ENCODE results near the gene NFIB.

NFIB gene

GRCh38 chr9:14313951-14314423 is at the start of gene NFIB:
TSS of gene NFIB (minus strand) at chr9:14314141. CDS start at chr9:14313511, 630 bp downstream.
- DNase-seq (ENCODE audit: low read depth, low spot score): no peak

- no peak for DNase-seq (ENCODE audit: low read depth, low spot score)
These were observed 48.2 kb upstream of the NFIB start for GRCh38 chr9:14362175-14362574.

GRCh38 chr9:14361074-14361473 is 47.1 kb upstream of the NFIB start:
- no peak for DNase-seq (ENCODE audit: low read depth, low spot score)

DNA sequence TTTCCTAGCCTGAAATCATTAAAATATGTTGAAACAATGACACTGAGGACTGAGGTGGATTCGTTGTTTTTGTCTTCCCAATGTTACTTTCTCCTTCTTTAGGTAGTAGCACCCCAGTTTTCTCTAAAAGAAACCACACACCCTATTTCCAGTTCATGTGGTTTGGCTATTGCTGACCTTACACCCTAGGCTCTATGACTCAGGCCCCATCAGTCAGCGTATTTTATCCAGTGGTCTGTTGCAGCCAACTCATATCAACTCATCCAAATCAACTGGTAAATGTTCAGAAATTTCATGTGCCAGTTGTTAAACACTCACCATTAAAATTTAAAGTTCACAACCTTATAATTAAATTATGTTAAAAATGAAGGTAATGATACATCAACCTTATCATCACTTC is 44.6 kb upstream of the NFIB start:
- no peak for DNase-seq (ENCODE audit: low read depth, low spot score)

GRCh38 chr9:14356351-14357265 is 42.7 kb upstream of the NFIB start:
- no peak for DNase-seq (ENCODE audit: low read depth, low spot score)

DNA sequence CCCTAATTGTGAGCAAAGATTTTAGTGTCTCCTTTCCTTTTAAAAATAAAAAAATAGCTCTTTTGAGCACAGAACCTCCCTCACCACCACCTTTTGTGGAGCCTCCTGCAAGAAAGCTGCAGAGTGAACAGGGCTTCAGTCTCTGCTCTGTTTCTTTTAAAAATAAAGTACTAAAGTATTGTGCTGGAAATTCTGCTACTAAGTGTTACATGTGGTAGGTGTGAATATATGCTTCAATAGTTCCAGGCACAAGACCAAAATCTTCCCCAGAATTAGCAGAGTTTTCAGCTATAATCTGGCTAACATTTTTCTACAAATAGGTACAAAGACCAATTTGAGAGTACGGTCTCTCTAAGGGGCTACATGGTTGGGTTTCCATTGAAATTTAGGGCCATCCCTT is 40.3 kb upstream of the NFIB start:
- DNase-seq (ENCODE audit: low read depth, low spot score): no peak

DNA sequence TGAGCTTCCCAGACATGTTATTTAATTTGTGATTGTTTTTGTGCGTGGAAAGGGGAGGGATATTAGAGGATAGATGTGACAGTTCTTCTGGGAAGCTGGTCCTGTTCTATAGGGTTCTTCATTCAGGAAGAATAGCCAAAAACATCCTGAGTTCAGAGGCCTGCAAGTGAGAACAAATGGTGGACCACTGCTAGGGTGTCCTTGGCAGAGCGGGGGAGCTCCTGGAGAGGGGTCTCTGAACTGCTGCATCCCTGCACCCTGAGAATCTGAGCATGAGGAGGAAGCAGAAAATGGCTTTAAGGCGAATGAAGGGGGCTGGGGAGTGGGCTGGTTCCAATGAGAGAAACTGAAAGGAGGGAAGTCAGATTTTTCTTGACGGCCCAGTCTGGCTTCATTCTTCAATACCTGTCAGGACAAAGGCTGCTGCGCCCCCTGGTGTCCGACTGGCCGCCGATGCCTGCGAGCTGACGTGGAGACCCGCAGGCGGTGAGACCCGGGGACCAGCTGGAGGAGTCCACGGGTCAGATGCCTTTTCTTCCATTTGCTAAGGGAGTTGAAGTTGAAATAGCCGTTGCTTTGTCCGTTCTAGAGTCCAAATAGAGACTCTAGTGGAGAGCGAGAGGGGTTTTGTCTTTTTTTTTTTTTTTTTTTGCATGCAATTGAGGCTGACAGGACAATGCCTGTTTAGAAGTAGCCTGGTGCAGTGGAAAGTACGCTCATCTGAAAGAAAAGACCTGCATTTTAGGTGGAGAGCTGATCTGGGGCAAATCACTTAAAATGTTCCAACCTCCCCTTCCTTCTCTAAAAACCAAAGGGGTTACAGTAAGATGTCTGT is 39.5 kb upstream of the NFIB start:
- DNase-seq (ENCODE audit: low read depth, low spot score): peak; percentile 43

DNA sequence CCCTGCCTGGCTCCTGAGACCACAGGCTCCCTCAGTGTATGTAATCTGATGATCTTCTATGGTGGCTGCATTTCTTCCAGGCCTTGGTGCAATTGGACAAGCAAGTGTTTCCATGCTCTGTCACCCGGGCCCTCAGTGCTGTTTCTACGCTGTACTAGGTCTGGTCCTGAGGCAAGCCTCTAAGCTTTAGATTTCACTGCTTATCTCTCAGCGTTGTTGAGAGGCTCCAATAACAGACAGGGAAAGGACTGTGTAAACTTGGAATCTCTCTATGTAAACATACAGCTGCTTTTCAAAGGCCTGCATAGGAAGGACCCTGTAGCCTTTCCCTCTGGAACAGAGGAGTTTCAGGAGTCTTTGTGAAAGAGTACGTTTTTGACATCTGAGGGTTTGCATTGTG is 38.6 kb upstream of the NFIB start:
- DNase-seq (ENCODE audit: low read depth, low spot score): no peak

- no peak for DNase-seq (ENCODE audit: low read depth, low spot score)
These were observed 37.4 kb upstream of the NFIB start for GRCh38 chr9:14351221-14351836.

DNA sequence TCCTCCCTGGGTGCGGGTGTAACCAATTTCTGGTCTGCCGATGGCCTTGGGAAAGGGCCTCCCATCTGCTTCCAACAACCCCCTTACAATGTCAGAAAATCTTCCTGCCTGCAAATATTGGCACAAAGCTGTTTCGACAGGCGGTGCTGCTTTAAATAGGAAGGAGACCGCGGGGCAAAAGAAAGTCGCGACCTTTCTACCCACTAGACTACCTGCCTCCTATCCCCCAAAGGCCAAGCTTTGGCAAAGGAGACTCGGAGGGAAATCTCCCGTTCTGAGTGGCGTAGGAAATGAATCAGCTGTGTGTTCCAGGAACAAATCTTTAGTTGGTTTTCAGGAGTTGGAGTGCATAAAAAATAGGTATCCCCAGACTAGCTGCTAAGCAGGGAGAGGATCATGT is 36.8 kb upstream of the NFIB start:
- no peak for DNase-seq (ENCODE audit: low read depth, low spot score)

DNA sequence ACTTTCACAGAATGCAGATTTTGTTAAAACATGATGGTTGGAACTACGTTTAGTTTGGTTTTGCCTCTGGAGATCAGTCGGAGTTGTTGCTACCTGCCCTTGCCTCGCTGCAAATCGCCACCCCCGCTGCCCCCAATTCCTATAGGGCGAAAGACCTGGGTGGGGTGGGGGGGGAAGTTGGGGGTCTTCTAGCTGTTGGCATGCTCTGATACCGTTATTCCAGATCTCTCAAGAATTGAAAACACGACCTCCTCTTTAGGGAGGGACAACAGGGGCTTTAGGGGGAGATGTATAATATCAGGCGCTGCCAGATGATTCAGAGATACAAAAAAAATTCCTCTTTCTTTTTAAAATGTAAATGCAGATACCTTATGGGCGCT is 36.4 kb upstream of the NFIB start:
- no peak for DNase-seq (ENCODE audit: low read depth, low spot score)

GRCh38 chr9:14349447-14350348 is 35.8 kb upstream of the NFIB start:
- DNase-seq (ENCODE audit: low read depth, low spot score): no peak

GRCh38 chr9:14349146-14349446 is 35.2 kb upstream of the NFIB start:
- DNase-seq (ENCODE audit: low read depth, low spot score): no peak

DNA sequence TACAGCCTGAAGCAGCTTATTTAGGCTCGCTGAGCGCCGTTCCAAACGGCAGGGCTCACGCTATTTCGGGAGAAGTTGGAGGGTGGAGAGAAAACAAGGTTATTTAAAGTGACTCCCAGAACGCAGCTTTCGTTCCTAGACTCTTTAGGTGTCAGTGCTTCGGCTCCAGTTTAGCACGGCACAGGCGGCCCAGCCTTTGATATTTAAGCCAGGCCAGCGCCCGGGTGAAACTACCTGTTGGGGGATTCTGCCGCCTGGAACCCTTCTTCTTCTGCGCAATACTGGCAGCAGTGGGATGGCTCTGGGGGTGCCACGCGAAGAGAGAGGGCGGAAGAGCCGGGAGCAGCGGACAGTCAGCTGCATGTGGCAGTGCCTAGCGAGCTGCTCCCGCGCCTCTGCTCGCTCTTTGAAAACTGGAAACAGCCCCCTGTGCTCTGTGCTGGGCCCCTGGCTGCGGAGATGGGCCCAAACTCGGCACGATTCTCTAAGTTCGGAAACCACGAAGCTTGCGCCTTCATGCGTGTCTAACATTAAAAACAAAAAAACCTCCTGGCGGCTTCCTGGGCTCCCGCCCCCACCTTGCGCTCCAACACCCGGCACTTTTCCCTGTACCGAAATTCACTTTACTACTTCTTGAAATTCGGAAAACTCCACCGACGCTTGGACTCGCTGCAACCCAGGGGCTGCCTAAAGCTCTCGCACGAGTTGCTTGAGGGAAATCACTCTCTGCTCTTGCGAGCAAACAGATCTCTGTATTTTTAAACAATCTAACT is 34.6 kb upstream of the NFIB start:
- no peak for DNase-seq (ENCODE audit: low read depth, low spot score)

DNA sequence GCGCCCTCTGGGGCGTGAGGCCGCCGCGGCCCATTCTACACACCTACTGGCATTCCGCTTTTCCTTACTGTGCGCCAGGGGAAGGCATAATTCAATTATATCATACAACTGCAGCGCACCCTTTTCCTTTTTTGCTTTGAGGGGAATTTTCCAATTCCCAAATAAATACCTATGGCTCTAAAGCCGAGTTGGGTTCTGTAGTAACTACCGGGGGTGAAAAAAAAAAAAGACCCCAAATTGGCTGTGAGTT is 34.1 kb upstream of the NFIB start:
- DNase-seq (ENCODE audit: low read depth, low spot score): no peak

DNA sequence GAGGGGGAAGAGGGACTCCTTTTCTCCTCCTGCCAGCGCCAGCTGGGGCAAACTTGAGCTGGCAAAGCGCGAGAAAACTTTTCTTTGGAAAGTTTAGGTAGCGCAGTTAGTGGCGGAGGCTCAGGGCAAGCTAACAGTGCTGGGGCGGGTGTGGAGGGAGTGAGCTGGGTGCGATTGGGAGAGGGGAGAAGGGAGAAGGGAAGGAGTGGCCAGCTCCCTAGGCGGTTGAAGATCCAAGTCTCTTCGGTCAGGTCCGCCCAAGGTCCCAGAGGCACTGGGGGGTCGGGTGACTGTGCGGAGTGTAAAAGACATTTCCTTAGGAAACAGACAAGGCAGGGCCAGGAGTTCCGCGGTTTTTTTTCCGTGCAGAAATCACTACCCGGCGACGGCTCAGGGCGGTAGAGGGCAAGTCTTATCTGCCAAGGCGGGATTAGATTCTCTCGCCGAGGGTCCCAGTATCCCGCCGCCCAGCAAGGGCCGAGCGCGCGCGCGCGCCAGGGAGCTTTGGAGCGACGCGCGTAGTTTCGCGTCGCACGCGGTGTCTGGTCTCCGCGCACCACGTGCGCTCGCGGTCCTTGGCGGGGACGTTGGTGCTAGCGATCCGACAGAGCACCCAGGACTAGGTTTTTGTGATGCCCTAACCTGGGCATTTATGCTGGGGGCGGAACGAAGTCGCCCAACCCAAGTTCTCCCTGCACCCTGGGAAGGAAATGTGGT is 33.6 kb upstream of the NFIB start:
- no peak for DNase-seq (ENCODE audit: low read depth, low spot score)

DNA sequence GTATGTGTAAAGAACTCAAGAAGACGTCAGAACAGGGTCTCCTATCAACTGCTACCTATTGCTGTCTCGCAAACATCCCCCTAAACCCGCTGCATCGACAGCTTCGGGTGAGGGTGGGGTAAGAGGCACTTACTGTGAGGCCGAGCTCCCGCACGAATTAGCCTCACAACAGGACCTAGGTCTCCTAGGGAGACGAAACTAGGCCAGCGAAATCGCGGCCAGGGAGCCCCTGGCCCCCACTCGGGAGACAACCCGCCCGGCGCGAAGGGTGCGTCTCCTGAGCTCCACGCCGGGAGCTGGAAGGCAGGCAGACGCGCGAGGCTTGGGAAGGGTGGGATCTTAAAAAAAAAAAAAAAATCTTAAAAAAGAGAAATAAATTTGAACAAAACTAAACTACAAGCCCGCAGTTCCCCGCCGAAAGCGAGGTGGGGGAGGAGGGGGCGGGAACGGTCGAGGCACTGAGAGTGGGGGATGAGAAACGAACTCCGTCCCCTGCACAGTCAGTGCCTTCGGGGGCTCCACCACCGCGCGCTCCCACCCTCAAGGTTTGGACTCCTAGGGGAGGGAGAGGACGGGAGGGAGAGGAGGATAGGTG is 33.0 kb upstream of the NFIB start:
- DNase-seq (ENCODE audit: low read depth, low spot score): no peak

DNA sequence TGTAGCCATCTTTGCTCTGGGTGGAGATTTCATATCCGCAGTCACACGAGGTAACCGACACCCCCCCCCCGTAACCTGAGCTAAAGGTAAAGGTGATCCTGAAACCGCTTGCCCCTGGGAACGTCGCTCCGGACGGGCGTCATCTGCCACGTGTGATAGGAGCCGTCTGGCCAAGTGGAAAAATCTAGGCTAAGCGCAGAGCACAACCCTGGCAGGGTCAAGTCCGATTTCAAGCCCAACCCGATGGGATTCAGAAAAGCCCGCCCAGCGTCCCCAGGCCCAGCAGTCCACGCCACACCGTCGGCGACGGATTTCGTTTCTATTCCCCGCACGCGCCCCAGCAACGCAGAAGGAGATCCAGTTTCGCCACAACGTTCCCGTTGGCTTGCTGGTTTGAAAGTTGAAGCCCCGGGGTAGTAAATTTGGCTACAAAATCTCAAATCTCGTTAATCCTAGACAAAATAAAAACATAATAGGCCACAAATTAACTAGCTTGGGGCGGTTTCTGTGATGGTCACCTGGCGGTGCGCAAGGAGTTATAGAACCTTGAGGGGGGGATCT is 32.4 kb upstream of the NFIB start:
- DNase-seq (ENCODE audit: low read depth, low spot score): no peak

All from activated CD4-positive, CD25-positive, alpha-beta regulatory T cell treated with anti-CD3 and anti-CD28 coated beads, Interleukin-2, amount 50 U/mL, for 16 hours (primary cell).